HUES6 (cell line): Measurements from ENCODE around the gene FGF5.

Experiments used
- H3K27ac ChIP-seq: 2 replicates; pipeline ENCODE4 v1.7.0; 2013; ENCODE audit warnings: low read depth, mild to moderate bottlenecking, low read length, inconsistent platforms
- H3K27me3 ChIP-seq: 2 replicates; pipeline ENCODE4 v1.6.1; 2013; ENCODE audit warnings: low read length; ENCODE audit not compliant: control insufficient read depth, insufficient read depth
- H3K36me3 ChIP-seq: 2 replicates; pipeline ENCODE4 v1.6.1; 2013; ENCODE audit warnings: low read length; ENCODE audit not compliant: control insufficient read depth, insufficient read depth
- H3K4me1 ChIP-seq: 2 replicates; pipeline ENCODE4 v1.6.1; 2013; ENCODE audit warnings: low read length; ENCODE audit not compliant: control insufficient read depth, insufficient read depth
- H3K4me3 ChIP-seq: 2 replicates; pipeline ENCODE4 v1.5.1; 2013; ENCODE audit warnings: low read depth, low read length
- H3K9ac ChIP-seq: one replicate; pipeline ENCODE4 v1.6.1; 2013; ENCODE audit warnings: mild to moderate bottlenecking, low read length
- H3K9me3 ChIP-seq: 2 replicates; pipeline ENCODE4 v1.6.1; 2013; ENCODE audit warnings: low read depth, low read length; ENCODE audit not compliant: control insufficient read depth, insufficient read depth

Gene FGF5

GRCh38 chr4:80295336-80295735 lies 28.9 kb downstream of the FGF5 start:
- no peaks in the 10 kb centered on the region for H3K9me3 ChIP-seq
- no peak overlapping the region for H3K4me3 ChIP-seq
- H3K4me1 ChIP-seq: no peaks in the 10 kb centered on the region
- no peak overlapping the region for H3K9ac ChIP-seq
- H3K27me3 ChIP-seq: 0 out of 2 replicates have a peak, but pooled peaks cover 5% of the 10 kb centered on the region
- H3K36me3 ChIP-seq: no peaks in the 10 kb centered on the region
- H3K27ac ChIP-seq: no peak overlapping the region

GRCh38 chr4:80295826-80296225 lies 29.4 kb downstream of the FGF5 start:
- H3K27me3 ChIP-seq: 0 out of 2 replicates have a peak, but pooled peaks cover 5% of the 10 kb centered on the region
- H3K36me3 ChIP-seq: no peaks in the 10 kb centered on the region
- H3K9me3 ChIP-seq: no peaks in the 10 kb centered on the region
- no peak overlapping the region for H3K9ac ChIP-seq
- H3K4me3 ChIP-seq: no peak overlapping the region
- H3K27ac ChIP-seq: no peak overlapping the region
- no peaks in the 10 kb centered on the region for H3K4me1 ChIP-seq

GRCh38 chr4:80301884-80302283 lies 35.4 kb downstream of the FGF5 start:
- Histone ChIP-seq H3K9me3 (no peaks in the 10 kb centered on the region; the same call in 1 of the 2 replicates), H3K9ac (no peak overlapping the region), H3K27ac (no peak overlapping the region), H3K4me3 (no peak overlapping the region), H3K4me1 (peaks cover 8% of the 10 kb centered on the region), H3K36me3 (no peaks in the 10 kb centered on the region), H3K27me3 (no peaks in the 10 kb centered on the region)

GRCh38 chr4:80302616-80303223 lies 36.3 kb downstream of the FGF5 start:
- H3K9ac ChIP-seq: no peak overlapping the region
- no peak overlapping the region for H3K27ac ChIP-seq
- no peaks in the 10 kb centered on the region for H3K27me3 ChIP-seq
- no peak overlapping the region for H3K4me3 ChIP-seq
- no peaks in the 10 kb centered on the region; the same call in 1 of the 2 replicates for H3K9me3 ChIP-seq
- no peaks in the 10 kb centered on the region for H3K36me3 ChIP-seq
- H3K4me1 ChIP-seq: peaks cover 16% of the 10 kb centered on the region

GRCh38 chr4:80305466-80305865 lies 39.0 kb downstream of the FGF5 start:
- Histone ChIP-seq H3K9ac (no peak overlapping the region), H3K27ac (no peak overlapping the region), H3K9me3 (no peaks in the 10 kb centered on the region; the same call in 1 of the 2 replicates), H3K4me1 (peaks cover 27% of the 10 kb centered on the region), H3K36me3 (no peaks in the 10 kb centered on the region), H3K27me3 (no peaks in the 10 kb centered on the region), H3K4me3 (no peak overlapping the region)

- Histone ChIP-seq H3K27ac (no peak overlapping the region), H3K27me3 (no peaks in the 10 kb centered on the region), H3K4me3 (no peak overlapping the region), H3K4me1 (peaks cover 27% of the 10 kb centered on the region), H3K9me3 (no peaks in the 10 kb centered on the region; the same call in 1 of the 2 replicates), H3K9ac (no peak overlapping the region), H3K36me3 (no peaks in the 10 kb centered on the region)
Observed at GRCh38 chr4:80306260-80306659, 39.8 kb downstream of the FGF5 start.

GRCh38 chr4:80307183-80307735 lies 40.8 kb downstream of the FGF5 start:
- Histone ChIP-seq H3K4me3 (no peak overlapping the region), H3K27ac (no peak overlapping the region)

GRCh38 chr4:80307774-80308465 lies 41.5 kb downstream of the FGF5 start:
- Histone ChIP-seq H3K27ac (no peak overlapping the region), H3K27me3 (no peaks in the 10 kb centered on the region), H3K9ac (no peak overlapping the region), H3K4me3 (no peak overlapping the region), H3K36me3 (no peaks in the 10 kb centered on the region), H3K9me3 (no peaks in the 10 kb centered on the region), H3K4me1 (peaks cover 27% of the 10 kb centered on the region)

More at GRCh38 chr4:80307183-80307735, 40.8 kb downstream of the FGF5 start:
- H3K9me3 ChIP-seq: no peaks in the 10 kb centered on the region
- peaks cover 27% of the 10 kb centered on the region for H3K4me1 ChIP-seq
- H3K27me3 ChIP-seq: no peaks in the 10 kb centered on the region
- no peak overlapping the region for H3K9ac ChIP-seq
- H3K36me3 ChIP-seq: no peaks in the 10 kb centered on the region

GRCh38 chr4:80308466-80308822 lies 42.0 kb downstream of the FGF5 start:
- Histone ChIP-seq H3K4me3 (no peak overlapping the region), H3K9ac (no peak overlapping the region), H3K9me3 (no peaks in the 10 kb centered on the region), H3K27ac (no peak overlapping the region), H3K27me3 (no peaks in the 10 kb centered on the region), H3K4me1 (peaks cover 27% of the 10 kb centered on the region), H3K36me3 (no peaks in the 10 kb centered on the region)

- Histone ChIP-seq H3K27me3 (no peaks in the 10 kb centered on the region; the same call in 1 of the 2 replicates), H3K4me3 (no peak overlapping the region), H3K4me1 (peaks cover 27% of the 10 kb centered on the region), H3K9me3 (no peaks in the 10 kb centered on the region), H3K27ac (no peak overlapping the region), H3K36me3 (no peaks in the 10 kb centered on the region), H3K9ac (no peak overlapping the region)
Observed at GRCh38 chr4:80309294-80310004, 43.0 kb downstream of the FGF5 start.

- Histone ChIP-seq H3K9me3 (no peaks in the 10 kb centered on the region), H3K4me3 (no peak overlapping the region), H3K27ac (no peak overlapping the region), H3K4me1 (peaks cover 27% of the 10 kb centered on the region), H3K9ac (no peak overlapping the region), H3K36me3 (no peaks in the 10 kb centered on the region), H3K27me3 (no peaks in the 10 kb centered on the region; the same call in 1 of the 2 replicates)
Observed at GRCh38 chr4:80311130-80311529, 44.7 kb downstream of the FGF5 start.
